GM06990 (cell line): Measurements from ENCODE around the gene ZBTB12.
A peak's percentile ranks its signal among the peaks of the same experiment; 100 is the strongest.

ENCODE experiments used
- DNase-seq: peaks from one replicate; pipeline ENCODE4 v3.0.0-alpha.2; 2011; ENCODE audit not compliant: insufficient read length; ENCODE audit errors: extremely low read depth
- H3K27me3 ChIP-seq: replicated peaks from 2 replicates; pipeline ENCODE4 v1.6.0; 2011; ENCODE audit warnings: low read length; ENCODE audit not compliant: control insufficient read depth, insufficient read depth
- H3K36me3 ChIP-seq: 2 replicates; pipeline ENCODE4 v1.5.1; 2011; ENCODE audit warnings: low read length; ENCODE audit not compliant: control insufficient read depth, insufficient read depth
- H3K4me3 ChIP-seq: replicated peaks from 2 replicates; pipeline ENCODE4 v1.5.1; 2011; ENCODE audit warnings: low read depth, mild to moderate bottlenecking, control low read depth, low read length
- TF ChIP-seq, protein P1 (sequence below): IDR thresholded peaks from 2 replicates; pipeline ENCODE4 v1.5.1; 2011; ENCODE audit warnings: low read length, control low read depth, mild to moderate bottlenecking, inconsistent platforms; ENCODE audit not compliant: insufficient read depth, poor library complexity, severe bottlenecking

ZBTB12 gene

DNA sequence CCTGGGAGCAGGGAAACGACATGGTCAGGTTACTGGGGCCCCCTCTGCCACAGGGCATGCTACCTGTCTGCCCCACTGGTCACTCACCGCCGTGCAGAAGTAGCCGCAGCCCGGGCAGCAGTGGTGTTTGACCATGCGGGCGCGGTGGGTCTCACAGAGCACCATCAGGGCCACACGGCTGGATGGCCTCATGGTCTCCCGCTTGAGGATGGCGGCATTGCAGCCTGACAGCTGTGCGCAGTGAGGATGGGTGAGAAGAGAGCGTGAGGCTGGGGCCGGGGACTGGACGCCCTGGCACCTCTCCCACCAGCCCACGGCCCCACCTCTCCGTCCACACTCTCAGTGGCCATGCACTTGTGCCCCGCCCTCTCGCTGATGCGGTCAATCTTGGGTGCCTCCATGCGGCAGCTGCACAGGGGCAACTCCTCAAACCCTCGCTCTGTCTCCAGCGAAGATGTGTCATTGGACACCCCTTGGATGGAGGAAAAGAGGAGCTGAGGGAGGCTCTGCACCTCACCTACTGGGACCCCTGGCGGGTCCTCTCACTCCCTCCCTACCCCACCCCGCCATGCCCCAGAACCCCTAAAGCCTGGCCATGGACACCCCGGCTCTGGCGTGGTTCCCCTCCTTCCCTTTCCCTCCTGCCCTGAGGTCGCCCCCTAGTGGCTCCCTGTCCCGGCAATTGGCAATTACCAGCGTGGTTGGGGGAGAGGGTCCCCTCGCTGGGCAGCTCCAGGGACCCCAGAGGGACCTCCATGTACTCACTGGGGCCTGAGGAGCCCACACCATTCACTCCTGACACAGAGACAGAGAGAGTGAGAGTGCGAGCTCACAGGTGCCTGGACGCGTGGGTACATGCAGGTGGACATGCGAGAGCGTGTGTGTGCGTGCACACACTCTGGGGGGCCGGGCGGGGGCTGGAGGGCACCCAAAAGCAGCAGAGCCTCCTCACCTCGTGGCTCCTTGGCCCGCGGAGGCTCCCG is 13.3 kb downstream of the ZBTB12 start:
- no peak overlapping the region for H3K4me3 ChIP-seq
- DNase-seq = no peak
- H3K36me3 ChIP-seq = peaks cover 36% of the 10 kb centered on the region
- TF ChIP-seq, protein P1, sequence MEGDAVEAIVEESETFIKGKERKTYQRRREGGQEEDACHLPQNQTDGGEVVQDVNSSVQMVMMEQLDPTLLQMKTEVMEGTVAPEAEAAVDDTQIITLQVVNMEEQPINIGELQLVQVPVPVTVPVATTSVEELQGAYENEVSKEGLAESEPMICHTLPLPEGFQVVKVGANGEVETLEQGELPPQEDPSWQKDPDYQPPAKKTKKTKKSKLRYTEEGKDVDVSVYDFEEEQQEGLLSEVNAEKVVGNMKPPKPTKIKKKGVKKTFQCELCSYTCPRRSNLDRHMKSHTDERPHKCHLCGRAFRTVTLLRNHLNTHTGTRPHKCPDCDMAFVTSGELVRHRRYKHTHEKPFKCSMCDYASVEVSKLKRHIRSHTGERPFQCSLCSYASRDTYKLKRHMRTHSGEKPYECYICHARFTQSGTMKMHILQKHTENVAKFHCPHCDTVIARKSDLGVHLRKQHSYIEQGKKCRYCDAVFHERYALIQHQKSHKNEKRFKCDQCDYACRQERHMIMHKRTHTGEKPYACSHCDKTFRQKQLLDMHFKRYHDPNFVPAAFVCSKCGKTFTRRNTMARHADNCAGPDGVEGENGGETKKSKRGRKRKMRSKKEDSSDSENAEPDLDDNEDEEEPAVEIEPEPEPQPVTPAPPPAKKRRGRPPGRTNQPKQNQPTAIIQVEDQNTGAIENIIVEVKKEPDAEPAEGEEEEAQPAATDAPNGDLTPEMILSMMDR = peak; percentile 93
- H3K27me3 ChIP-seq = no peaks in the 10 kb centered on the region

GRCh38 chr6:31887173-31888007 is 14.5 kb downstream of the ZBTB12 start:
- peaks cover 43% of the 10 kb centered on the region for H3K36me3 ChIP-seq
- no peaks in the 10 kb centered on the region for H3K27me3 ChIP-seq
- no peak for DNase-seq

GRCh38 chr6:31886541-31886991 is 15.3 kb downstream of the ZBTB12 start:
- TF ChIP-seq, protein P1 = no peak
- Histone ChIP-seq H3K27me3 (no peaks in the 10 kb centered on the region), H3K4me3 (no peak overlapping the region), H3K36me3 (peaks cover 45% of the 10 kb centered on the region)
- DNase-seq = no peak

More at GRCh38 chr6:31887173-31888007, 14.5 kb downstream of the ZBTB12 start:
- TF ChIP-seq, protein P1 = no peak
- no peak overlapping the region for H3K4me3 ChIP-seq

DNA sequence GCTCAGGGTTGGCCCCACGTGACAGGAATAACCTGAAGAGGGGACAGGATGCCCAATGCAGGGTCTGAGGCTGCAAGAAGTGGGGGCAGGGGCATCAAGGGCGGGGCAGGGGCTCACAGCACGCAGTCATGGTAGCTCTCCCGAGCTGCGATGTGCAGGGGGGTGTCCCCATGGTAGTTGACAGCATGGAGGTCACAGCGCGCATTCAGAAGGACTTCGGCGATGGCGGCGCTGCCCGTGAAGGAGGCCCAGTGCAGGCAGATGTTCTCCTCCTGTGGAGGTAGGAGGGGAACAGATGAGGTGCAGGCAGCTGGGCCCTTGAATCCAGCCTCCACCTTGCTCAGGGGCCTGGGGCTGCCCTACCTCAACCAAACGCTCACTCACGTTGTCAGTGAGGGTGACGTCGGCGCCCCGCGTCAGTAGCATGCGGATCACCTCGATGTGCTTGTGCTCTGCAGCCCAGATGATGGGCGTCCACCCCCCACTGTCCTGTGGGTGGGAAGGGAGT is 17.3 kb downstream of the ZBTB12 start:
- H3K4me3 ChIP-seq = no peak overlapping the region
- peaks cover 54% of the 10 kb centered on the region for H3K36me3 ChIP-seq
- H3K27me3 ChIP-seq = no peaks in the 10 kb centered on the region
- TF ChIP-seq, protein P1 = no peak
- no peak for DNase-seq

DNA sequence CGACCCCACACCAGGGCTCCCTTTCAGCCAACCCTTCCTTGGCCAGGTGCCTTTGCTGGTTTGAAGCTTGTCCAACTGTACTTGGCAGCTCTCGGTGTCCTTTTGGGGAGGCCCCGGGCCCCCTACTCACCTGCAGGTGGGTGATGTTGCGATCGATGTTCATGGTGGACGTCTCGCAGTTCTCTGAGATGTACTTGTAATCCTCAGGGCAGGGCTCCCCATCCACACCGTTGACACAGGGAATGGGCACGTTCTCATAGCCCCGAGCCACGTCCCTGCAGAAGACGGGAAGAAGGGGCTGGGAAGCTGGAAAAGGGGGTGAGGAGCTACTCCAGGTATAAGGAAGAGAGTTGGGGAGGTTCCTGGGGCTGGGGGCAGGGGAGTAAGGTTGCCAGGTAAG is 18.2 kb downstream of the ZBTB12 start:
- peaks cover 52% of the 10 kb centered on the region for H3K36me3 ChIP-seq
- H3K27me3 ChIP-seq = no peaks in the 10 kb centered on the region
- no peak overlapping the region for H3K4me3 ChIP-seq
- TF ChIP-seq, protein P1 = no peak
- no peak for DNase-seq
